Chondrocyte (in vitro differentiated cells): ENCODE results near the gene ABLIM2. TPM values are rescaled to one million over a fixed set of nuclear protein-coding genes. Genes with fewer than 3 reads are reported as not detected.

ENCODE experiments used
- DNase-seq: peaks from one replicate; pipeline ENCODE4 v3.0.0; 2021; ENCODE audit warnings: mixed read lengths, low spot score
- H3K27ac Mint-ChIP-seq: one replicate; pipeline ENCODE4 v1.8.0; 2021; ENCODE audit warnings: mild to moderate bottlenecking, moderate library complexity, mixed read lengths; ENCODE audit not compliant: unreplicated experiment
- H3K27me3 Mint-ChIP-seq: 2 replicates; pipeline ENCODE4 v1.8.0; 2021; ENCODE audit warnings: low read depth, mixed read lengths
- H3K36me3 Mint-ChIP-seq: 2 replicates; pipeline ENCODE4 v1.8.0; 2021; ENCODE audit warnings: low read depth, mixed read lengths
- H3K4me1 Mint-ChIP-seq: 2 replicates; pipeline ENCODE4 v1.8.0; 2021; ENCODE audit warnings: low read depth, mild to moderate bottlenecking, mixed read lengths
- H3K4me3 Mint-ChIP-seq: one replicate; pipeline ENCODE4 v1.8.0; 2021; ENCODE audit warnings: mild to moderate bottlenecking, moderate library complexity, mixed read lengths; ENCODE audit not compliant: unreplicated experiment
- H3K9me3 Mint-ChIP-seq: 2 replicates; pipeline ENCODE4 v1.8.0; 2021; ENCODE audit warnings: low read depth, mixed read lengths
- total RNA-seq: library from RNA; stranded (reverse); gene quantifications from 3 replicates; pipeline ENCODE4 v1.2.1, GENCODE V29; 2021
- TF ChIP-seq, protein P1 (sequence below): fragments of 200-600 bp; sonication (generic); IDR thresholded peaks from 2 replicates; pipeline ENCODE4 v1.5.0; 2021; ENCODE audit warnings: antibody characterized with exemption, mild to moderate bottlenecking, moderate library complexity

The ABLIM2 gene
- total RNA-seq, 1 donor from 2014 or later, result 0.47 TPM

DNA sequence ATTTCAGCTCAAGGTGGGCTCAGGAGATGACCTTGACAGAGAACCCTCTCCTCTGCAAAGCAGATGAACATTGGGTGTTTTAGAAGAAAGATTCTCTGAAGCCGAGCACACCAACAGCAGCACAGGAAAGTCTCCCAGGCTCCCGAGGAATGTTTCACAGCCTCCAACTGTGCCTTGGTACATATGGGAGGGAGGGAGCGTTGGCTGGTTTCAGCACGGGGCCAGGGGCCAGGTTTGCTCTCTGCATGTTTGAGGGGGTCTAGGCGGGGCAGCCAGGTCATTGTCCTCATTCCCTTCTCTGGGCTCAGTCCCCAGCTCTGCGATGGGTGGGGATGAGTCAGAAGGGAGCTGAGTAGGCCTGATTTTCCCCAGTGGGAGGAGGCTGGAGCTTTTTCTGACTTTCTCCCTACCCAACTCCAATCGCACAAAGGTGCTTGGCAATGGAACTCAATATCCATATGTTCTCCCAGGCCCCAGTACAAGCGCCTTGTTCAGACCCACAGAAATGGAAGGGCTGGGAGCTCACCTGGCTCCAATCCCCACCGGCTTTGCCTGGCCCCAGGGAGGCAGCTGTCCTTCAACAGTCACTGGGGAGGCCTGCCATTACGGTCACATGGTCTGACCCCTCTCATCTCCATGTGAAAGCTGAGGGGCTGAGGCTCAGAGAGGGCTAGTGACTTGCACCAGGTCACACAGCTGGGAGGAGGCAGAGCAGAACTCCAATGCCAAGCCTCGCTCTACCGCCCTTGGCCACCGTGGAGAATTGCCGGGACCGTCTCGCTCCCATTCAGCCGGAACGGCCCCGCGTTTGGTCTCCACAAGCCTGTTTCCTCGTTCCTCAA lies 110.6 kb downstream of the ABLIM2 start:
- TF ChIP-seq, protein P1, sequence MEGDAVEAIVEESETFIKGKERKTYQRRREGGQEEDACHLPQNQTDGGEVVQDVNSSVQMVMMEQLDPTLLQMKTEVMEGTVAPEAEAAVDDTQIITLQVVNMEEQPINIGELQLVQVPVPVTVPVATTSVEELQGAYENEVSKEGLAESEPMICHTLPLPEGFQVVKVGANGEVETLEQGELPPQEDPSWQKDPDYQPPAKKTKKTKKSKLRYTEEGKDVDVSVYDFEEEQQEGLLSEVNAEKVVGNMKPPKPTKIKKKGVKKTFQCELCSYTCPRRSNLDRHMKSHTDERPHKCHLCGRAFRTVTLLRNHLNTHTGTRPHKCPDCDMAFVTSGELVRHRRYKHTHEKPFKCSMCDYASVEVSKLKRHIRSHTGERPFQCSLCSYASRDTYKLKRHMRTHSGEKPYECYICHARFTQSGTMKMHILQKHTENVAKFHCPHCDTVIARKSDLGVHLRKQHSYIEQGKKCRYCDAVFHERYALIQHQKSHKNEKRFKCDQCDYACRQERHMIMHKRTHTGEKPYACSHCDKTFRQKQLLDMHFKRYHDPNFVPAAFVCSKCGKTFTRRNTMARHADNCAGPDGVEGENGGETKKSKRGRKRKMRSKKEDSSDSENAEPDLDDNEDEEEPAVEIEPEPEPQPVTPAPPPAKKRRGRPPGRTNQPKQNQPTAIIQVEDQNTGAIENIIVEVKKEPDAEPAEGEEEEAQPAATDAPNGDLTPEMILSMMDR, result no peak
- Mint-ChIP-seq H3K4me3 (no peak overlapping the region), H3K4me1 (peaks cover 14% of the 10 kb centered on the region), H3K36me3 (no peaks in the 10 kb centered on the region), H3K27ac (no peak overlapping the region), H3K9me3 (no peaks in the 10 kb centered on the region), H3K27me3 (peaks cover 48% of the 10 kb centered on the region)
- no peak for DNase-seq

DNA sequence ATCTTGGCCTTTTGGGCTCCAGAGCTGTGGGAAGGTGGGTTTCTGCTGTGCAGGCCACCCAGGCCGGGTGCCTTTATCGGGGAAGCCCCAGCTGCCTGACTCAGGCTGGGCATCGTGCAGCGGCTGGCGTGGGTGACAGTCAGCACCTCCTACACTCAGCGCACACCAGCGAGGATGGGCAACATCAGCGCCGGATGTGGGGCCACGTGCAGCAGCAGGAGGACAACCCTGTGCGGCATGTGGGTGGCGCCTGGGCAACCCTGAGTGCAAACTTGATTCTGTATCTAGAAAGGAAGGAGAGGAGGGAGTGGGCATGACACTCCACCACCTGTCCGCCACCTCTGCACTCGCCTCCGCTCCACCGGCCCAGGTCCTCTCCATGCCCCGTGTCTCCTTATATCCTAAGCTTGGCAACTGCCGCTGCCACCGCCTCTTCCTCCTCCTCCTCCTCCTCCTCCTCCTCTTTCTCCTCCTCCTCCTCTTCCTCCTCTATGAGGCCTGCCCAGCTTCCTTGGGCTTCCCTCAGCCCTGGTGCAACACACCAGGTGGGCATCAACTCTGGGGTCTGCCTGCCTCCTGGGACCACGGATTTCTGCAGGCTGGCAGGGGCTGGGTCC lies 111.6 kb downstream of the ABLIM2 start:
- peak; percentile 92 for DNase-seq
- Mint-ChIP-seq H3K27ac (no peak overlapping the region), H3K4me1 (peaks cover 10% of the 10 kb centered on the region), H3K36me3 (peaks cover 2% of the 10 kb centered on the region), H3K9me3 (no peaks in the 10 kb centered on the region), H3K4me3 (no peak overlapping the region), H3K27me3 (peaks cover 56% of the 10 kb centered on the region)
- TF ChIP-seq, protein P1, result no peak

DNA sequence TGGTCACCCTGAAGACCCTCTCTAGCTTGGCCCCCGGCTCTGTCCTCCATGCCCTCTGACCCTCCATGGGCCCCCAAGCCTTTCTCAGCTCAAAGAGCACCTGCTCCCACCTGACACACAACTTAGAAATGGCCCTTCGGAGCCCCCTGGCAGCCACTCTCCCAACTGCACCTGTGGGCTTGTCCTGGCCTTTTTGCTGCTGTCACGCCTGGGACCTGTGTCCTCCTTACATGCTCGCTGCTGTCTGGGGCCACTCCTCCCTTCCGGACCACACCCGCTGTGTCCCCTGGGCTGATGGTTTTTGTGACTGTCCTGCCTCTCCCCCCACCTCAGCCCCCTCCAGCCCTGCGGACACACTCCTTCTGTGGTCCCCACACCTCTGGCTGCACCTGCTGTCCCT lies 112.7 kb downstream of the ABLIM2 start:
- Mint-ChIP-seq H3K27me3 (peaks cover 62% of the 10 kb centered on the region), H3K27ac (no peak overlapping the region), H3K36me3 (peaks cover 3% of the 10 kb centered on the region), H3K4me1 (peaks cover 7% of the 10 kb centered on the region), H3K9me3 (no peaks in the 10 kb centered on the region), H3K4me3 (no peak overlapping the region)
- TF ChIP-seq, protein P1, result no peak
- DNase-seq, result no peak

DNA sequence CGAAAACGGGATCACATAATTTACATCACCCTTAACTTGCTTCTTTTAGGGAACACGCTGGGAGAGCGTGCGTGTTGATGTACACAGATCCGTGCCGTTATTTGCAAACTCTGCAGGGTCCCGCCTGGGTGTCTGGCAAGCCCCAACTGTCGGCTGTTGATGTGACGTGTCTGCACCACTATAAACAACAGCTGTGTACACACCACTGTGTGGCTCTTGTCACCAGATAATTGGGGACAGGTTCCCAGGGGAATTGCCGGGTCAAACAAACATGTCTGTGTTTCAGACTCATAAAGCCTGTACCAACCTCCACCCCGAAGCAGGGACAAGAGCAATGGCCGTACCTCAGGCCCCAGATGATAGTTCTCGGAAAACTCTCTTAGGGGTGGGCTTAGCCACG lies 113.9 kb downstream of the ABLIM2 start:
- TF ChIP-seq, protein P1, result no peak

DNA sequence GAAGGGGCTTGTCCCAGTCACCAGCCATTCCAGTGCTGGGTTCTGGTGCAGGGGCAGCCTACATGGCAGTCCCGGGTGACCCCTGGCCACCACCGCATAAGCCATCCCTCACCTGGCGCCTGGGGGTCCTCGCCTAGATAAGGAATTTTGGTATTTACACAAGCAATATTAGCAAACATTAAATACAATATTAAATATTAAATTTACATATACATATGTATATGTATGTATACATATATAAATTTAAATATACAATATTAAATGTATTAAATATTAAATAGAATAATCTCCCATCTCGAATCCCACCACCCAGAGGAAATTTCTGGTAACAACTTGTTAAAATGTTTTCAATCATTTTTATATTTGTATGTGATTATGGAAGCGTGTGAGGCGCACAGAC lies 114.4 kb downstream of the ABLIM2 start:
- Mint-ChIP-seq H3K27me3 (peaks cover 56% of the 10 kb centered on the region), H3K36me3 (peaks cover 3% of the 10 kb centered on the region), H3K27ac (no peak overlapping the region), H3K4me3 (no peak overlapping the region), H3K9me3 (no peaks in the 10 kb centered on the region), H3K4me1 (no peaks in the 10 kb centered on the region)
- TF ChIP-seq, protein P1, result no peak
- no peak for DNase-seq

More for the DNA sequence above, 113.9 kb downstream of the ABLIM2 start:
- Mint-ChIP-seq H3K27ac (no peak overlapping the region), H3K4me1 (no peaks in the 10 kb centered on the region), H3K36me3 (peaks cover 3% of the 10 kb centered on the region), H3K27me3 (peaks cover 56% of the 10 kb centered on the region), H3K4me3 (no peak overlapping the region), H3K9me3 (no peaks in the 10 kb centered on the region)
- no peak for DNase-seq
